PC-3 (cell line): Measurements from ENCODE around the gene SIPA1L3. TPM values are rescaled to one million over a fixed set of nuclear protein-coding genes. Genes with fewer than 3 reads are reported as not detected.

Source experiments
- ATAC-seq: fragments of 200-7000 bp; cut with Tn5 transposase; 2 replicates; pipeline ENCODE4 v1.9.1; 2020; ENCODE audit warnings: mild to moderate bottlenecking, moderate library complexity
- BruUV-seq: library from RNA; stranded (reverse); fragments of 400-500 nt; replicated peaks from 2 replicates; lab custom pipeline; 2021; lab: Mats Ljungman, UMichigan
- CTCF ChIA-PET: fragments of 300-600 bp; sonication (Branson Sonifier 250); formaldehyde crosslinking; loops from one replicate; lab custom pipeline; 2022; ENCODE audit warnings: antibody characterized with exemption; lab: Charles Lee
- POLR2A ChIA-PET: fragments of 300-600 bp; sonication (Branson Sonifier 250); formaldehyde crosslinking; loops from one replicate; lab custom pipeline; 2022; ENCODE audit warnings: antibody characterized with exemption; ENCODE audit not compliant: unreplicated experiment; lab: Charles Lee
- DNase-seq: peaks from one replicate; pipeline ENCODE4 v3.0.0-alpha.2; 2015
- H2AFZ ChIP-seq: fragments of 300-600 bp; sonication (generic); 2 replicates; pipeline ENCODE4 v1.6.0; 2016; ENCODE audit warnings: antibody characterized with exemption, low read length
- H3F3A ChIP-seq: fragments of 300-600 bp; sonication (generic); one replicate; pipeline ENCODE4 v1.6.0; 2017; ENCODE audit warnings: antibody characterized with exemption, low read length, control low read depth, mild to moderate bottlenecking; ENCODE audit not compliant: unreplicated experiment
- H3K27ac ChIP-seq: fragments of 300-600 bp; sonication (generic); 2 replicates; pipeline ENCODE4 v1.5.1; 2016; ENCODE audit warnings: mild to moderate bottlenecking, low read length
- H3K27me3 ChIP-seq: fragments of 300-600 bp; sonication (generic); 2 replicates; pipeline ENCODE4 v1.6.1; 2016; ENCODE audit warnings: low read length, mixed read lengths
- H3K36me3 ChIP-seq: fragments of 300-600 bp; sonication (generic); 2 replicates; pipeline ENCODE4 v1.6.1; 2016; ENCODE audit warnings: low read depth, mixed run types, low read length, mixed read lengths
- H3K4me1 ChIP-seq: fragments of 300-600 bp; sonication (generic); 2 replicates; pipeline ENCODE4 v1.5.1; 2016; ENCODE audit warnings: low read length; ENCODE audit not compliant: insufficient read depth
- H3K4me2 ChIP-seq: fragments of 300-600 bp; sonication (generic); 2 replicates; pipeline ENCODE4 v1.6.0; 2016; ENCODE audit warnings: low read length
- H3K4me3 ChIP-seq: fragments of 300-600 bp; sonication (generic); 2 replicates; pipeline ENCODE4 v1.5.1; 2016; ENCODE audit warnings: mild to moderate bottlenecking, low read length, mixed read lengths
- H3K79me2 ChIP-seq: fragments of 300-600 bp; sonication (generic); 2 replicates; pipeline ENCODE4 v1.6.1; 2017; ENCODE audit warnings: low read length, mixed read lengths
- H3K9ac ChIP-seq: fragments of 300-600 bp; sonication (generic); 2 replicates; pipeline ENCODE4 v1.6.0; 2016; ENCODE audit warnings: mild to moderate bottlenecking, low read length
- H3K9me2 ChIP-seq: fragments of 300-600 bp; sonication (generic); replicated peaks from 2 replicates; pipeline ENCODE4 v1.6.1; 2016; ENCODE audit warnings: mixed run types, low read length, mixed read lengths
- H3K9me3 ChIP-seq: fragments of 300-600 bp; sonication (generic); 2 replicates; pipeline ENCODE4 v1.6.1; 2016; ENCODE audit warnings: low read length, mixed read lengths
- H4K20me1 ChIP-seq: fragments of 300-600 bp; sonication (generic); 2 replicates; pipeline ENCODE4 v1.6.1; 2016; ENCODE audit warnings: low read length, mixed read lengths
- CTCF ChIP-seq: fragments of 300-600 bp; sonication (generic); conservative IDR thresholded peaks from 2 replicates; pipeline ENCODE4 v1.5.1; 2017; ENCODE audit warnings: antibody characterized with exemption, low read depth, mild to moderate bottlenecking, low read length
- EZH2 ChIP-seq: fragments of 300-600 bp; sonication (generic); IDR thresholded peaks from one replicate; pipeline ENCODE4 v1.6.1; 2017; ENCODE audit warnings: antibody characterized with exemption, mild to moderate bottlenecking, low read length; ENCODE audit not compliant: unreplicated experiment
- EZH2phosphoT487 ChIP-seq: fragments of 300-600 bp; sonication (generic); IDR thresholded peaks from 2 replicates; pipeline ENCODE4 v1.6.1; 2018; ENCODE audit warnings: mild to moderate bottlenecking, antibody characterized with exemption, low read length, borderline replicate concordance
- intact Hi-C: fragments of 100-400 bp; cut with micrococcal nuclease; formaldehyde crosslinking; loops from 2 replicates; pipeline ENCODE4 v1.9.0; 2023
- total RNA-seq: library from RNA; depleted of rRNA; stranded (reverse); fragments of >200 nt; gene quantifications from 2 replicates; pipeline ENCODE4 v1.2.3, GENCODE V29; 2014

The SIPA1L3 gene
- total RNA-seq, 1 experiment from 2014 or later = 38.7 TPM

GRCh38 chr19:37969695-37970094, 62.7 kb downstream of the SIPA1L3 start:
- H3K79me2 ChIP-seq = peaks cover 98% of the 10 kb centered on the region
- no peak overlapping the region for H3K4me3 ChIP-seq
- H3F3A ChIP-seq = no peaks in the 10 kb centered on the region
- no peak for ATAC-seq
- no peaks in the 10 kb centered on the region for H3K9me2 ChIP-seq
- TF ChIP-seq EZH2 (no peak), EZH2phosphoT487 (no peak), CTCF (no peak)
- H3K9ac ChIP-seq = no peak overlapping the region
- H3K36me3 ChIP-seq = peaks cover 2% of the 10 kb centered on the region; the same call in 1 of the 2 replicates
- intact Hi-C loops = no loop called here
- ChIA-PET CTCF (no interaction called here), POLR2A (no interaction called here)
- no TSS peak for BruUV-seq
- no peaks in the 10 kb centered on the region for H3K27me3 ChIP-seq
- DNase-seq = no peak
- H3K27ac ChIP-seq = no peak overlapping the region
- H2AFZ ChIP-seq = no peak overlapping the region
- no peaks in the 10 kb centered on the region for H3K9me3 ChIP-seq
- no peak overlapping the region for H3K4me2 ChIP-seq
- H4K20me1 ChIP-seq = no peaks in the 10 kb centered on the region
- no peaks in the 10 kb centered on the region for H3K4me1 ChIP-seq

- Histone ChIP-seq H3F3A (no peaks in the 10 kb centered on the region), H3K9me2 (no peaks in the 10 kb centered on the region), H4K20me1 (no peaks in the 10 kb centered on the region), H3K4me3 (no peak overlapping the region), H3K27ac (no peak overlapping the region), H3K4me1 (no peaks in the 10 kb centered on the region), H3K36me3 (peaks cover 2% of the 10 kb centered on the region), H3K9me3 (no peaks in the 10 kb centered on the region), H3K9ac (no peak overlapping the region), H3K79me2 (peaks cover 98% of the 10 kb centered on the region), H2AFZ (no peak overlapping the region), H3K27me3 (no peaks in the 10 kb centered on the region), H3K4me2 (no peak overlapping the region)
- ATAC-seq (no peak), DNase-seq (no peak)
- intact Hi-C loops = no loop called here
- TF ChIP-seq EZH2 = no peak
- TF ChIP-seq CTCF = no peak
- no peak for TF ChIP-seq EZH2phosphoT487
- ChIA-PET CTCF (no interaction called here), POLR2A (no interaction called here)
- BruUV-seq = no TSS peak
Observed at GRCh38 chr19:37970699-37971098, 63.7 kb downstream of the SIPA1L3 start.

- Histone ChIP-seq H3K9me3 (no peaks in the 10 kb centered on the region), H4K20me1 (no peaks in the 10 kb centered on the region), H3F3A (no peaks in the 10 kb centered on the region), H3K27ac (no peak overlapping the region), H3K27me3 (no peaks in the 10 kb centered on the region), H3K4me2 (no peak overlapping the region), H3K4me1 (no peaks in the 10 kb centered on the region), H3K9ac (no peak overlapping the region), H3K4me3 (no peak overlapping the region), H3K9me2 (no peaks in the 10 kb centered on the region), H3K36me3 (peaks cover 2% of the 10 kb centered on the region), H2AFZ (no peak overlapping the region), H3K79me2 (peaks cover 96% of the 10 kb centered on the region)
- BruUV-seq = no TSS peak
- intact Hi-C loops = no loop called here
- DNase-seq (no peak), ATAC-seq (no peak)
- ChIA-PET POLR2A (no interaction called here), CTCF (no interaction called here)
- no peak for TF ChIP-seq EZH2phosphoT487
- TF ChIP-seq CTCF = no peak
- TF ChIP-seq EZH2 = no peak
Observed at GRCh38 chr19:37972803-37973202, 65.8 kb downstream of the SIPA1L3 start.
